ENCODE results near the gene ICA1L.

Gene ICA1L

DNA sequence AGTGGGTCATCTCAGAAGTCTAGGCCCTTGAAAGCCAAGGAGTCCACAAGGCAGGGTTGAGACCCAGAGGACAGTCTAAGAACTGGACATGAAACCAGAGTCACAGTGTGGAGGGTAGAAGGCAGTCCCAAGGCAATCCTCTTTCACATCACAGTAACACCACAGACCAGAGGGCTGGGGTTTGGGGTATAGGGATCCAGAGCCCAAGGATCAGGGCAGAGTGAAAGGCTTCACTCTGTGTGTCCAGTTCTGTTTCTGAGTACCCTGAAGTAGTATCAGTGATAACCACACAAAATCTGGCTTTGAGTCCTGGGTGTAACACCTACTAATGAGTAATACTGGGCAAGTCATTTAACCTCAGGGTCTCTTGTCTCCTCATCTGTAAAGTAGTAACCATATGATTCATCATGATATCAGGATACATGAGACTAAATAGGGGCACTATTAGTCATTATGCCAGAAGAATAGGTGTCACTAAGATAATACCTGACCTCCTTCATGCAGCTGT lies 91.0 kb downstream of the ICA1L start:
- no peak for DNase-seq

DNA sequence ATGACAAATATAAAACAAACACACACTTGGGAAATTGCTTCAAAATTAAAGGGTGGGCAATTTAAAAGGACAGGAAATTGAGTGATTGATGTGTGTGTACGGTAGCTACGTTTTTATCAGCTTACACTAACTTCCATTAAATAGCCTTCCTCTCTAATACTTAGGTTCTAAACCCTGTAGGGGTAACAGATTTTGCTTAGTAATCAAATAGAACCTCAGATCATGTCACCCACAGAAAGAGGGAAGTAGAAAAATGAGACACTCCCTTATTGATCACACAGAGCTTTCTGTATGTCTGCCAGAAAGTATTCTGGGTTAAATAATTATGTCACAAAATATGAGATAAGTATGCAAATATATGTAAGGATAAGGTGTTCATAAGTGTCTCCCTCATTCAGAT lies 93.3 kb downstream of the ICA1L start:
- DNase-seq: no peak

DNA sequence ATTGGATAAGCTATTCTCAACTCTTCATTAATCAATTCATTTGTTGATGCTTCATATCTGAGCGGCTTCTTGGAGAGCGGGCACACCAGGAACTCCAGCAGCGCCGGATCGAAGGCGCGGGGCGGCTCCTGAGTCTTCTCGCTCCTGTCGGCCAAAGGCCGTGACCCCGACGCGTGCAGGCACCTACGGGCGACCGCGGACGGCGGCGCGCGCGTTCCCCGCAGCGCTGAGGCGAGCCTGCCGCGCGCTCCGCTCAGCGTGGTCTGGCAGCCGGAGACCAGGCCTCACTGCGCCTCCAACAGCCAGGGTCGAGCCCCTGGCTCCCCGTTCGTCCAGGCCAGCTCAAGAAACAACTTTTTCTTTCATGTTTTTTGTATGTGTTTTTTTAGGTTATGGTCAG lies 97.5 kb downstream of the ICA1L start:
- peak; percentile 6 for DNase-seq

DNA sequence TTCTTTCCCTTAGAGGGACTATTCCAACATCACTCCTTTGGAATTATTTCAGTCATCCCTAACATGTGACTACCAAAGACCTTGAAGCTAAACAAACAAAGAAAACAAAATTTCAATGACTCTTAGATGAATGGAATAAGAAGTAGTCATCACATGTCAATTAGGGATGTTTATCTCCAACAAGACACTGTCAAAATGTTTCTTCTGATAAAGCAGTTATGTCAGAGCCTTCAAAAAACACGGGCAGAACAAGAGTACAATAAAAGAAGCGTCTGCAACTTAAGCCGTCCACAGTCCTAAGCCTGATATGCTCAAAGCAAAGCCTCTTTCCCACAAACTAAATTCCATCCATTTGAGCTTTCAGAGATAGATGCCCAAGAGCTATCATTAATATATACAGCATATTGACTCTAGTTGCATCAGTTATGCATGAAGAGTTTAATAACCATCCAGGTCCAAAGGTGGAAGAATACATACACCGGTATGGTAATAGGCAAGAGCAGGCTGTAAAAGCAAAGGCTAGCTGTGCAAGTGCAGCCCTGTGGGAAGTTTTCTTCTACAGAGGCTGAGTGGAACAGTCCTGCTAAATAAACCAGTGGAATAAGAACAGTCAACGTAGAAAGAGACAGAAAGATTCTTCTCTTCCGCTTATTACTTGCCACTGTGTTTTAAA lies 98.1 kb downstream of the ICA1L start:
- no peak for DNase-seq

DNA sequence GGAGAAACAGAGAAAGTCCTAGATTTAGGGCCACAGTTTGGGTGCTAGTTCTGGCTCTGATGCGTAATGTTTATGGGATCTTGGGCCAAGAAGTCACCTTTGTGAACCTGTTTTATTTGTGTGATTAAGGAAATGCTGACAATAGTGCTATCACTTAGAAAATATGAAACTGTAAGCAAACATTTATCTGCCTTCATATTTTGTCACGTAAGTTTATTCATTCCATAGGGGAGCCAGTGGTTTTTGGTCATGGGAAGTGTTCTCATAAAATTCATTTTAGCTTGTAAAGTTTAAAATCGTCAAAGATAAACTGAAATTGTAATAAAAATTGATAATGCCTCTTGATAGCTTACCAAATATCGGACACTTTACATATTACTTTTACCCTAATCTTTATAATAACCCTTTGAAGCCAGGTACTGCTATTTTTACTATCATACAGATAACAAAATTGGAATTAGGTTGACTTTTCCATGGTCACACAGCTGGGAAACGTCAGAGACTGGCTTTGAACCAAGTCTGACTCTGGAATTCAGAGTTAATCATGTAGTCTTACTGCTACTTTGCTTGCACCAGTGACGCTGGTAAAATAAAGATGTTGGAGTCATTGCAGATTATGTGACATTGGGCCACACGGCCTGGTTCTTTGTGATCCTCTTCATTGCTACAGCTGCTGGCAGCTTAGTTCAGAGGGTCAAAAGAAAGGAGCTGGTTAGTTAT lies 99.7 kb downstream of the ICA1L start:
- no peak for DNase-seq

DNA sequence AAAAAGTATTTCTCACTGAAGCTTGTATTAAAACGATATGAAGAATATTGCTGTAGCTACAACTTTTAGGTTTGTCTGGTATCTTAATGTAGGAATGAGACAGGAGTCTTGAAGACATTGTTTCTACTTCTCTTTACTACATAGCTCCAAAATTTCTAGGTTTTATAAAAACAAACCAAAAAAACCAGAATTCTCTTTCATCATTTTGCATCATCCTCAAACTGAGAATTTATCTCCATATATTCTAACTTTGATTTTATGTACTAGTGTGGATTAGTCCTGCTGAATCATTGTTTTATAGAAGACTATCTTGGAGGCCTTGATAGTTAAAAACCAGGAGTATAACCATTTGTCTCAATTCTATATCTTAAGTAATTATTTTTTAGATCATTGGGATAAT lies 100.2 kb downstream of the ICA1L start:
- DNase-seq: no peak

DNA sequence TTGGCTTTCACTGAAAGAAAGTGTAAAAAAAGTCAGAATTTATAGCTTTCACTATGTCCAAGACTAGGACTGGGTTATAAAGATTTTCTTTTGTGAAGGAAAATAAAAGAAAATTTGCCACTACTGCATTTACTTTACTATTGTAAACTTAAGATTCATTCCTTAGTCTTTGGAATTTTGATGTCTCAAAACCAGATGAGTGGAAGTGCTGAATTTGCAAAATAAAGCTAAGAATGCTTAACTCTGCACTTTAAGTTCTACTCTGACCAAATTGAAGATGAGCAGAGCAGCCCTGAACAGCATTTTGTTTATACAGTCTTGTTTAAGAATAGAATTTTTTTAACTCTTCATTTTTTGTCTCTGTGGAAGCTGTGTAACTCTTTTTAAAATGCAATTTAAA lies 102.4 kb downstream of the ICA1L start:
- DNase-seq: no peak

DNA sequence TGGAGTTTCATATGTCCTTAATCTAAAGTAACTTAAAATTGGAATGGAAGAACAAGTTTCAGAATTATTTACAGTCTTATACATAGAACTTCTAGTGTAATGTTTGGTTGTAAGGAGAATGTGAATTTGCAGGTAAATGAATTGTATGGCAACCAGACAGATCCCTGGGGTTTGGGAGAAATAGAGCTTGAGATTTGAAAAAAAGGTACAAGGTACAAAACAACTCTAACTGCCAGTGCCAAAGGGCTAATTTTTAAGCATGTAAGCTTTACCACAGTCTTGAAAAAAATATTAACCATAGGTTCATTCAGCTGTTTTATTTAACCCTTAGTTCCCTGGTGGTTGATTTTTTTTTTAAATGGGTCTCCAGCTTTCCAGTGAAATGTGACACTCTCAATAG lies 103.3 kb downstream of the ICA1L start:
- no peak for DNase-seq

- no peak for DNase-seq
These were observed 106.1 kb downstream of the ICA1L start for GRCh38 chr2:202765436-202765835.

DNA sequence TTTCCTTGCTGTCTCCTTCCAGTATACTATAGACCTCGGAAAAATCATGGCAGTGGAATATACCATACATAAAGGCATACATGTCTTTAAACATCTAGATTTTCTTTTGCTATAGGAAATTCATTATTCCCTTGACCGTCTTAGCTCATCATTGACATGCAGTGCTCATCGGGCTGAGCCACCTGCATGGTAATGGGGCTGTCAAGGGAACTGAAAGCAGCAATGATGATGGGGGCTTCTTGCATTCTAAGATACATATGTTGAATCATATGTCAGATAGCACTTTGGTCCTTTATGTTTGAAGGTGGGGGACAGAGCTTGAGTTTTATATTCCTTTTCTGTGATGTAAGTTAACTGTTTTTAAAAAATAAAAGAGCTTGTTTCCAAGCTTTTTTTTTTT lies 106.6 kb downstream of the ICA1L start:
- DNase-seq: no peak

DNA sequence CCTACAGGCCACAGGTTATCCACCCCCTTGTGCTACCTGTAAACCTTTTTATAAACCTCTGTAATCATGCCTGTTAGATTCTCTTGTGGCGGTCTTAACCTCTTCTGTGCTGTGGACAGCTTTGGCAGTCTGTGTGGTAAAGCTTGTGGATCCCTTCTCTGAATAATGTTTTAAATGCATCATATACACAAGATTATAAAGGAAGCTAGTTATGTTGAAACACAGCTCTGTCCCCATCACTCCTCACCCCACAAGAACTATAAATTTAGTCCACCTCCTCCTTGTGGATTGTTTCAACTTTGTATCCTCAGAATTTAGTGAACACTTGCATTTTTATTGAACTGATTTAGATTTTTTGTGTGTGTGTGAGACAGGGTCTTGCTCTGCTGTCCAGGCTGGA lies 107.7 kb downstream of the ICA1L start:
- DNase-seq: no peak

DNA sequence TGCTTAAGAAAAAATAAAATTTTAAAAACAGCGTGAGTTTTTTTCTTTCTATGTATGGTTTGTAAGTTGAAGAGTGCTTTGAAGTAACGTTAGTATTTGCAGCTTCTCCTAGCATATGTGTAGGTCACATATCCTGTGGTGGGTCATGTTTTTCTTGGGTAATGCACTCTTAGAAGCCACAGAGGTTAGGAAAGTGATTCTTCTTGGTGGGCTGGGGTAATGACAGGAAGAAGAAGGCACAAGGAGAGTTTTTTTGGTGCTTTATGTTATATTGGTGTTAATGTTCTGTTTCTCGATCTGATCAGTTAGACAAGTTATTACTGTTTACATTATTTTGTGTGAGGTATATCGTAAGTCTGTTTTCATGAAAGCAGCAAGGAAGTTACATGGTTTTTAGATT lies 109.0 kb downstream of the ICA1L start:
- DNase-seq: no peak

- DNase-seq: no peak
These were observed 110.7 kb downstream of the ICA1L start for GRCh38 chr2:202760848-202761247.

DNA sequence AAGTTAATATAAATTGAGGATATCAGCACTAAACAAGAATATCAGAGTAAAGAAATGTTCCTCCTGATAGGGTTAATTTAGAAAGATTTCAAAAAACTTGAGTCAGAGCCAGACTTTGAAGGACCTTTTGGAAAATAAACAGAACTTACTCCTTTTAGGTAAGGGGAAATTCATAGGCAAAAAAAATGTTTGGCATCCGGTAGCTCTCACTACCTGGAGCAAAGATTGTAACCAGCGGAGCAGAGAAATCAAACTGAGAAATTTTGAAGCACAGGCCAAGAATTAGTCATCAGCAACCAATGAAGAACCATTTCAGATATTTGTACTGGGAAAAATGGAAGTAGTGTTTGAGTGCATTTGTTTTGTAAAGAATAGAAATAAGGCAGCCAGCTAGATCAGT lies 113.0 kb downstream of the ICA1L start:
- DNase-seq: no peak

- DNase-seq: no peak
These were observed 113.4 kb downstream of the ICA1L start for GRCh38 chr2:202758128-202758527.

GRCh38 chr2:202757339-202757738 lies 114.2 kb downstream of the ICA1L start:
- DNase-seq: no peak

DNA sequence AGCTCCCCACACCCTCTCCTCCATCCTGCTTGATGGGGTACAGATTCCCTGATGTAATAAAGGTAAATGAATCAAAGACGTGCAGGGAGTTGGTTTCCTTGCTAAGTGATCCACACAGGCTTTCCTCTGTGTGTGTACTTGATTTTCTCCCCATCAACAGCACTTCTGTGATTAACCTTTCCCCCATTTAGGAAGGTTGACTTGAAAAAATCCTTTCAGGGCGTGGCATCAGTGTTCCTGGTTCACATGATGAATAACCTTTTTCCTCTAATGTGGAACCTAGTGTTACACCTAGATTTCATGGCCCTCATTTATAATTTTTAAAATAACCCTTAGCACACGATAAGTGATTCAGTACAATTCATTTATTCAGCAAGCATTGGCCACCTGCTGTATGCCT lies 115.0 kb downstream of the ICA1L start:
- DNase-seq: no peak

- no peak for DNase-seq
These were observed 116.6 kb downstream of the ICA1L start for GRCh38 chr2:202754936-202755335.

DNA sequence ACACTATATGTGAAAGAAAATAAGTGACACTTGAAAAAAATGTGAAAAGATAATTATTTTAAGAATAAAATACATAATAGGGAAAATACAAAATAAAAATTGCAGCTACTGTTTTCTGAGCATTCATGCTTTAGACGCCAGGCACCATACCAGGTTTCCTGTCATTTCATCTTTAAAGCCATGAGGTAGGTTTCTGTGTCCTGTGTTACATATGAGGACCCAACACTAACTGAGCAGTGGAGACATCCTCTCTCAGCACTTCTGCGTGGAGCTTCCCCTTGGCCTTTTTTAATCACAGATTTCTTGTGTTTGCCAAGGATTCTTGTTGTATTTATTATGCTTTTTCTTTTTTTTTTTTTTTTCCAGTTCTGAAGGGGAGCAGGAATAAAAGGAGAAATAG lies 119.5 kb downstream of the ICA1L start:
- no peak for DNase-seq

GRCh38 chr2:202750763-202751427 lies 120.7 kb downstream of the ICA1L start:
- no peak for DNase-seq

DNA sequence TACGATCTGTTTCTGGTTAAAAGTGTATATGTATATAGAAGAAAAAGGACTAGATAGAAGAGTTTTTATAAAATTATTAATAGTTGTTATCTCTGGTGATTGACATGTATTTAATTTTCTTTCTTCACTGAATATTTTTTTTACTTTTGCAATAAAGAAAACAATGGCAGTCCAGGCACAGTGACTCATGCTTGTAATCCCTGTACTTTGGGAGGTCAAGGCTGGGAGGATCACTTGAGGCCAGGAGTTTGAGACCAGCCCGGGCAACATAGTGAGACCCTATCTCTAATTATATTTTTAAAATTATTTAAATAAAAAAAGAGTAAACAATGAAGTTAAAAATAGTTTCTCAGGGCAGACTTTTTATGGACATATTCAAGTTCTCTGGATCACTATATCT lies 122.1 kb downstream of the ICA1L start:
- no peak for DNase-seq

DNA sequence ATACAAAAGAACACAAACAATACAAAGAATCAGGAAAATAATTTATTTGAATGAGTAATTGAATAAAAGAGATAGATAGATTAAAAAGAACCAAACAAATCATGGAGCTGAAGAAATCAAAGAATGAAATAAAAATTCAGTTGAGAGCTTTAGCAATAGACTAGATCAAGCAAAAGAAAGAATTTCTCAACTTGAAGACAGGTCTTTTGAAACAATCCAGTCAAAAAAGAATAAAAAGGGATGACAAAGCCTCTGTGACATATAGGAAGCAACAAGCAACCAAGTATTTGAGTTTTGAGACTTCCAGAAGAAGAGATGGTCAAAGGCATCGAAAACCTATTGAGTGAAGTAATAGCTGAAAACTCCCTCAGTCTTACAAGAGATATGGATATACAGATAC lies 128.0 kb downstream of the ICA1L start:
- DNase-seq: no peak

DNA sequence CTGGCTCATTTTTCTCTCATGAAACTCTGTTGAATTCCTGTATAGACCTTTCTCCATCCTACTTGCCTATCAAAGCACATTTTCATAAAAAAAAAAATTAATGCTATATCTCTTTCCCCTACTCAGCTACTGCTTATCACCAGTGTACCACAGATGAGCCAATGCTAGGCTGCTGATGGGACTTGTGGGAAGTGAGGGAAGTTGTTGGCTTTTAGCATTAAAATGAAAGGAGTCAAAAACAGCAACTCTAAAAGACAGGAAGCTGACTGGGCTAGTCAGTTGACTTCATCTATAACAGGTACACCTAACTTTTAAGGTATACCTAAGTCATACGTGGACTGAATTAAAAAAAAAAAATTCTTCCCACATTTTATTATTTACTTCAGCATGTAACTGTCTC lies 134.7 kb downstream of the ICA1L start:
- no peak for DNase-seq

DNA sequence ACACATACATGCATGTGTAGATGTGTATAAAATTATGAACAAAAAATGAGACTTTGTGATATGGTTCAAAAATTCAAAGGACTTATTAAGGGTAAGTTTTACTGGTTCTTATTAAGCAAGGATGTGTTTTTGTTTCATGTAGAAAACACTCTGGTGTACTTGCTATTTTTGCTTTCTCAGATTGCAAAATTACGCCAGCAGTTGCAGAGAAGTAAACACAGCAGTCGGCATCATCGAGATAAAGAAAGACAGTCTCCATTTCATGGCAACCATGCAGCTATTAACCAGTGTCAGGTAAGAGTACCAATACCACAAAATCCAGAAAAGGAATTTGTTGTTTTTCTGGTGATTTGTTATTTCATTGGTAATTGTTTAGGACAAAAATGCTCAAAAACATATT lies 145.5 kb downstream of the ICA1L start:
- DNase-seq: no peak
